H1 (cell line): ENCODE data around the gene HDDC3. TPM values are rescaled to one million over a fixed set of nuclear protein-coding genes. Genes with fewer than 3 reads are reported as not detected.
A peak's percentile ranks its signal among the peaks of the same experiment; 100 is the strongest.

Experiments
- BRCA1 ChIP-seq: IDR thresholded peaks from 2 replicates; pipeline ENCODE4 v1.6.1; 2012; ENCODE audit warnings: low read depth, low read length, improper control_type of control experiment
- CEBPB ChIP-seq: IDR thresholded peaks from 2 replicates; pipeline ENCODE4 v1.6.1; 2012; ENCODE audit warnings: low read depth, low read length
- CTBP2 ChIP-seq: IDR thresholded peaks from 2 replicates; pipeline ENCODE4 v1.7.0; 2011; ENCODE audit warnings: borderline replicate concordance, mild to moderate bottlenecking, moderate library complexity, mixed read lengths, low read length; ENCODE audit not compliant: insufficient read depth, insufficient read length
- JUN ChIP-seq: IDR thresholded peaks from 2 replicates; pipeline ENCODE4 v1.6.1; 2011; ENCODE audit warnings: low read depth, mild to moderate bottlenecking, improper control_type of control experiment, low read length
- KDM4A ChIP-seq: IDR thresholded peaks from one replicate; pipeline ENCODE4 v1.7.1; 2012; ENCODE audit warnings: low read depth, mild to moderate bottlenecking, moderate library complexity, low read length, inconsistent platforms; ENCODE audit not compliant: severe bottlenecking
- KDM5A ChIP-seq: fragments of 200-600 bp; IDR thresholded peaks from 2 replicates; pipeline ENCODE4 v1.7.1; 2012; ENCODE audit warnings: mild to moderate bottlenecking, low read length, inconsistent platforms, mixed read lengths
- MAFK ChIP-seq: IDR thresholded peaks from 2 replicates; pipeline ENCODE4 v1.6.1; 2012; ENCODE audit warnings: low read depth, mild to moderate bottlenecking, improper control_type of control experiment, low read length
- NANOG ChIP-seq: IDR thresholded peaks from 2 replicates; pipeline ENCODE4 v1.6.1; 2011; ENCODE audit warnings: low read length, low read depth, mild to moderate bottlenecking, inconsistent platforms; ENCODE audit not compliant: insufficient read depth, poor library complexity, severe bottlenecking
- POLR2AphosphoS5 ChIP-seq: IDR thresholded peaks from 2 replicates; pipeline ENCODE4 v1.6.1; 2011; ENCODE audit warnings: low read depth, low read length
- RAD21 ChIP-seq, 2 experiments: IDR thresholded peaks in 1 of 2; conservative IDR thresholded peaks in 1 of 2; 2 replicates each; pipeline ENCODE4 v1.6.1; 2011; ENCODE audit warnings: low read depth in 2 of 2, low read length in 2 of 2, improper control_type of control experiment in 1 of 2, inconsistent platforms in 1 of 2, mild to moderate bottlenecking in 1 of 2, moderate library complexity in 1 of 2
- SAP30 ChIP-seq: fragments of 300-600 bp; sonication (generic); IDR thresholded peaks from 2 replicates; pipeline ENCODE4 v1.7.1; 2012; ENCODE audit warnings: low read length, moderate library complexity, mild to moderate bottlenecking, inconsistent platforms; ENCODE audit not compliant: insufficient read depth, insufficient replicate concordance
- SIN3A ChIP-seq, 2 experiments: IDR thresholded peaks in 1 of 2; conservative IDR thresholded peaks in 1 of 2; 2 replicates each; pipeline ENCODE4 v1.6.1; 2011 to 2012; ENCODE audit warnings: low read length in 2 of 2, improper control_type of control experiment in 1 of 2, low read depth in 1 of 2, mild to moderate bottlenecking in 1 of 2
- TCF12 ChIP-seq: IDR thresholded peaks from 2 replicates; pipeline ENCODE4 v1.6.1; 2011; ENCODE audit warnings: low read depth, mild to moderate bottlenecking, low read length
- ZNF274 ChIP-seq: IDR thresholded peaks from 2 replicates; pipeline ENCODE4 v1.7.0; 2012; ENCODE audit warnings: low read length, borderline replicate concordance; ENCODE audit errors: extremely low read depth
- polyA plus RNA-seq, 7 experiments: library from polyadenylated mRNA; depleted of rRNA in 3 of 7; stranded (reverse) in 5 of 7; unstranded in 2 of 7; fragments of >200 nt in 5 of 7; fragments of 200-250 nt in 2 of 7; gene quantifications; 1 replicate in 5 of 7; 2 replicates in 1 of 7; 4 replicates in 1 of 7; pipeline versions ENCODE4 v1.2.1 to v1.2.3, GENCODE V29; 2011 to 2013; ENCODE audit warnings: missing spikeins in 2 of 7, mixed read lengths in 2 of 7
- total RNA-seq: library from RNA; stranded (reverse); fragmentation: NEBNext Ultra II Directional; extraction: Animal tissue kit (Norgen Biotek cat#: 25700); gene quantifications from 2 replicates; pipeline ENCODE4 v1.2.1, GENCODE V29; 2021
- TF ChIP-seq, protein P1 (sequence below): IDR thresholded peaks from 2 replicates; pipeline ENCODE4 v1.6.1; 2011; ENCODE audit warnings: low read depth, mild to moderate bottlenecking, low read length; ENCODE audit not compliant: insufficient read depth
- TF ChIP-seq, protein P2 (sequence below), 3 experiments: IDR thresholded peaks; 1 replicate in 2 of 3; 2 replicates in 1 of 3; pipeline versions ENCODE4 v1.5.1 to v1.6.1; 2011; ENCODE audit warnings: low read length in 3 of 3, mild to moderate bottlenecking in 3 of 3, inconsistent platforms in 2 of 3, low read depth in 1 of 3, moderate library complexity in 1 of 3; ENCODE audit not compliant: insufficient read depth in 1 of 3; ENCODE audit errors: control extremely low read depth in 1 of 3
- TF ChIP-seq, protein P3 (sequence below): IDR thresholded peaks from 2 replicates; pipeline ENCODE4 v1.6.1; 2012; ENCODE audit warnings: low read length, inconsistent platforms

The HDDC3 gene
- total and polyA plus RNA-seq, 2 of the 8 experiments (the other 6 are each of a cell fraction or from before 2014, with no cell fraction given) = 16.3 to 16.5 TPM

DNA sequence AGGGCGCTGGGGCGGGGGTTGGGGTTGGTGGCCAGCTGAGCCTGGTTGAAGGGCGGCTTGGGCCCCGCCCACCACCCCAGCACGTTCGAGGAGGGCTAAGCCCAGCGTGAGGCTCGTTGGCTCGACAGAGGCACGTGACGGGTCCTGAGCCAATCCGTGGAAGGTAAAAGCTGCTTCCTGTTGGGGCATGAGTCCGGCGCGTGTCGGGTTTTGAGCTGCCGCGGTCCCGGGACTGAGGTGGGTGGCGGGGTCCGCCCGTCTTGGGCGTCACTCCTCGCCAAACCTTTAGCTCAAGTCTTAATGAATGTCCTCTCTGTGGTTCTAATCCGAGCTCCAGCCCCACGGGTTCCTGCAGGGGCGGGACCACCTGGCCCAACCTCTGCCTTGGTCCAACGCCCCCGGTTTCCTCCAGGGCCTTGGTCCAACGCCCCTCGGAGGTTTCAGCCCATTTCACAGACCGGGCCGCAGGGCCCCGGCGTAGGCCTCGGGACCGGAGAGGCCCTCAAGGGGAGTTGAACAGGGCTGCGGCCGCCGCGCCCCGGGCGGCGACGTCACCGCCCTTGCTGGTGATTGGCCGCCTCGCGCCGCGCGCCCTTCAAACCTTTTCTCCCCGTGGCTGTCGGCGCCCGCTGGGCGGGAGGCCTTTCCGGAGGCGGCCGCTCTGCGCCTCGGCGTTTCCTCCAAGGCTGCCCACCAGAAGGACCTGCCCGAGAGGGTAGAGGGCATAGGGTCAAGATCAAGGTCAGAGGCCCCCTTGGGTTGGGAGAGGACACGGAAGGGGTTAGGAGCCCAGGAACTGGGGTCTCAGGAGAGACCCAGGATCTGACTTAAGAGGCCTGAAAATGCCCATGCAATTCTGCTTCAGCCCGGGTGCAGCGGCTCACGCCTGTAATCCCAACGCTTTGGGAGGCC, 22.6 kb upstream of the HDDC3 start, which contains the start of gene RCCD1 (continued):
- TF ChIP-seq KDM5A (no peak), MAFK (no peak), KDM4A (peak; percentile 67), RAD21 (IDR thresholded peaks at IDR 0.05 in 1 of 2, conservative IDR thresholded peaks at IDR 0.05 in 1 of 2; ENCODE audit: low read depth in 2 of 2, low read length in 2 of 2) (no peak), BRCA1 (no peak), TCF12 (0 out of 2 replicates have a peak, but pooled peaks have one; percentile 5), CTBP2 (no peak), CEBPB (no peak), NANOG (no peak), ZNF274 (no peak), SAP30 (no peak), POLR2AphosphoS5 (peak; percentile 85), SIN3A (conservative IDR thresholded peaks at IDR 0.05 in 1 of 2, IDR thresholded peaks at IDR 0.05 in 1 of 2; ENCODE audit: low read depth in 1 of 2, low read length in 2 of 2) (no peak), JUN (no peak)
- TF ChIP-seq, protein P1, sequence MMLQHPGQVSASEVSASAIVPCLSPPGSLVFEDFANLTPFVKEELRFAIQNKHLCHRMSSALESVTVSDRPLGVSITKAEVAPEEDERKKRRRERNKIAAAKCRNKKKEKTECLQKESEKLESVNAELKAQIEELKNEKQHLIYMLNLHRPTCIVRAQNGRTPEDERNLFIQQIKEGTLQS = peak; percentile 85
- TF ChIP-seq, protein P2, sequence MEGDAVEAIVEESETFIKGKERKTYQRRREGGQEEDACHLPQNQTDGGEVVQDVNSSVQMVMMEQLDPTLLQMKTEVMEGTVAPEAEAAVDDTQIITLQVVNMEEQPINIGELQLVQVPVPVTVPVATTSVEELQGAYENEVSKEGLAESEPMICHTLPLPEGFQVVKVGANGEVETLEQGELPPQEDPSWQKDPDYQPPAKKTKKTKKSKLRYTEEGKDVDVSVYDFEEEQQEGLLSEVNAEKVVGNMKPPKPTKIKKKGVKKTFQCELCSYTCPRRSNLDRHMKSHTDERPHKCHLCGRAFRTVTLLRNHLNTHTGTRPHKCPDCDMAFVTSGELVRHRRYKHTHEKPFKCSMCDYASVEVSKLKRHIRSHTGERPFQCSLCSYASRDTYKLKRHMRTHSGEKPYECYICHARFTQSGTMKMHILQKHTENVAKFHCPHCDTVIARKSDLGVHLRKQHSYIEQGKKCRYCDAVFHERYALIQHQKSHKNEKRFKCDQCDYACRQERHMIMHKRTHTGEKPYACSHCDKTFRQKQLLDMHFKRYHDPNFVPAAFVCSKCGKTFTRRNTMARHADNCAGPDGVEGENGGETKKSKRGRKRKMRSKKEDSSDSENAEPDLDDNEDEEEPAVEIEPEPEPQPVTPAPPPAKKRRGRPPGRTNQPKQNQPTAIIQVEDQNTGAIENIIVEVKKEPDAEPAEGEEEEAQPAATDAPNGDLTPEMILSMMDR (IDR thresholded peaks at IDR 0.05; ENCODE audit: control extremely low read depth in 1 of 3, insufficient read depth in 1 of 3, low read depth in 1 of 3, low read length in 3 of 3) = no peak
- TF ChIP-seq, protein P3, sequence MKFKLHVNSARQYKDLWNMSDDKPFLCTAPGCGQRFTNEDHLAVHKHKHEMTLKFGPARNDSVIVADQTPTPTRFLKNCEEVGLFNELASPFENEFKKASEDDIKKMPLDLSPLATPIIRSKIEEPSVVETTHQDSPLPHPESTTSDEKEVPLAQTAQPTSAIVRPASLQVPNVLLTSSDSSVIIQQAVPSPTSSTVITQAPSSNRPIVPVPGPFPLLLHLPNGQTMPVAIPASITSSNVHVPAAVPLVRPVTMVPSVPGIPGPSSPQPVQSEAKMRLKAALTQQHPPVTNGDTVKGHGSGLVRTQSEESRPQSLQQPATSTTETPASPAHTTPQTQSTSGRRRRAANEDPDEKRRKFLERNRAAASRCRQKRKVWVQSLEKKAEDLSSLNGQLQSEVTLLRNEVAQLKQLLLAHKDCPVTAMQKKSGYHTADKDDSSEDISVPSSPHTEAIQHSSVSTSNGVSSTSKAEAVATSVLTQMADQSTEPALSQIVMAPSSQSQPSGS = peak; percentile 90
